ENCODE data around the gene HCN3.

GRCh38 chr1:155268630-155269029 lies 8.6 kb upstream of the HCN3 start:
- TF ChIP-seq EP300 (IDR thresholded peaks at IDR 0.05) (no peak), CTCF (IDR thresholded peaks at IDR 0.05) (no peak)
